Mesenchymal stem cell (in vitro differentiated cells and primary cell): Measurements from ENCODE around the gene BICRA.
"Not testable (repeated sequence)": the region's sequence is repeated elsewhere in the genome, so short reads cannot be mapped to it uniquely, and the experiment has no call there.

Experiments used
- DNase-seq: peaks from one replicate; pipeline ENCODE4 v3.0.0-alpha.2; 2013
- H2AFZ ChIP-seq: one replicate; pipeline ENCODE4 v1.6.1; 2013; ENCODE audit warnings: low read depth, mild to moderate bottlenecking, control low read depth, inconsistent platforms, low read length, moderate library complexity
- H2AK5ac ChIP-seq: 2 replicates; pipeline ENCODE4 v1.6.1; 2013; ENCODE audit warnings: low read length, moderate library complexity, mild to moderate bottlenecking, inconsistent platforms; ENCODE audit not compliant: severe bottlenecking
- H2BK120ac ChIP-seq: one replicate; pipeline ENCODE4 v1.6.1; 2013; ENCODE audit warnings: low read depth, mild to moderate bottlenecking, inconsistent platforms, low read length, moderate library complexity
- H2BK12ac ChIP-seq, 2 experiments: one replicate each; pipeline ENCODE4 v1.6.1; 2013; ENCODE audit warnings: inconsistent platforms in 2 of 2, low read length in 2 of 2, mild to moderate bottlenecking in 2 of 2, moderate library complexity in 2 of 2, control low read depth in 1 of 2
- H2BK15ac ChIP-seq: one replicate; pipeline ENCODE4 v1.6.1; 2013; ENCODE audit warnings: mild to moderate bottlenecking, low read depth, inconsistent platforms; ENCODE audit not compliant: poor library complexity, severe bottlenecking
- H2BK5ac ChIP-seq: 2 replicates; pipeline ENCODE4 v1.6.1; 2013; ENCODE audit warnings: low read depth, mild to moderate bottlenecking, low read length, control low read depth, inconsistent platforms; ENCODE audit not compliant: poor library complexity, severe bottlenecking
- H3K14ac ChIP-seq, 2 experiments: one replicate each; pipeline ENCODE4 v1.6.1; 2013; ENCODE audit warnings: inconsistent platforms in 2 of 2, low read length in 2 of 2, control low read depth in 1 of 2, mild to moderate bottlenecking in 1 of 2, moderate library complexity in 1 of 2
- H3K18ac ChIP-seq, 2 experiments: one replicate each; pipeline ENCODE4 v1.6.1; 2013; ENCODE audit warnings: inconsistent platforms in 2 of 2, low read length in 2 of 2, control low read depth in 1 of 2, low read depth in 1 of 2, mild to moderate bottlenecking in 1 of 2
- H3K23ac ChIP-seq, 2 experiments: one replicate each; pipeline ENCODE4 v1.6.1; 2013; ENCODE audit warnings: inconsistent platforms in 2 of 2, low read length in 2 of 2, mild to moderate bottlenecking in 2 of 2, moderate library complexity in 2 of 2, control low read depth in 1 of 2
- H3K27ac ChIP-seq: 2 replicates; pipeline ENCODE4 v1.5.1; 2013; ENCODE audit warnings: mild to moderate bottlenecking, moderate library complexity, low read length, control low read depth, inconsistent platforms; ENCODE audit not compliant: poor library complexity, severe bottlenecking
- H3K27me3 ChIP-seq, 2 experiments: 2 replicates each; pipeline versions ENCODE4 v1.6.1 to v1.7.0; 2013; ENCODE audit warnings: low read length in 2 of 2, mild to moderate bottlenecking in 2 of 2, moderate library complexity in 2 of 2, control low read depth in 1 of 2, inconsistent platforms in 1 of 2; ENCODE audit not compliant: control insufficient read depth in 1 of 2, insufficient read depth in 1 of 2
- H3K36me3 ChIP-seq, 2 experiments: 2 replicates each; pipeline versions ENCODE4 v1.6.1 to v1.7.0; 2013; ENCODE audit warnings: low read length in 2 of 2, control low read depth in 1 of 2, inconsistent platforms in 1 of 2, low read depth in 1 of 2, mild to moderate bottlenecking in 1 of 2; ENCODE audit not compliant: insufficient read depth in 2 of 2, control insufficient read depth in 1 of 2
- H3K4ac ChIP-seq, 2 experiments: one replicate each; pipeline ENCODE4 v1.6.1; 2013; ENCODE audit warnings: inconsistent platforms in 2 of 2, low read length in 2 of 2, mild to moderate bottlenecking in 2 of 2, moderate library complexity in 2 of 2, control low read depth in 1 of 2, low read depth in 1 of 2
- H3K4me1 ChIP-seq: 2 replicates; pipeline ENCODE4 v1.6.1; 2013; ENCODE audit warnings: low read depth, low read length, control low read depth; ENCODE audit not compliant: control insufficient read depth, insufficient read depth
- H3K4me2 ChIP-seq: 2 replicates; pipeline ENCODE4 v1.6.1; 2013; ENCODE audit warnings: low read length, mild to moderate bottlenecking, inconsistent platforms; ENCODE audit not compliant: poor library complexity, severe bottlenecking
- H3K4me3 ChIP-seq, 2 experiments: 2 replicates each; pipeline versions ENCODE4 v1.5.1 to v1.7.0; 2013; ENCODE audit warnings: low read length in 2 of 2, mild to moderate bottlenecking in 2 of 2, control low read depth in 1 of 2, low read depth in 1 of 2; ENCODE audit not compliant: insufficient read depth in 1 of 2
- H3K79me1 ChIP-seq: replicated peaks from 2 replicates; pipeline ENCODE4 v1.6.1; 2013; ENCODE audit warnings: mild to moderate bottlenecking, control low read depth, low read length, inconsistent platforms; ENCODE audit not compliant: poor library complexity, severe bottlenecking
- H3K9ac ChIP-seq: 2 replicates; pipeline ENCODE4 v1.7.0; 2013; ENCODE audit warnings: mild to moderate bottlenecking, low read length, moderate library complexity
- H3K9me3 ChIP-seq: 2 replicates; pipeline ENCODE4 v1.7.0; 2013; ENCODE audit warnings: mild to moderate bottlenecking, low read length; ENCODE audit not compliant: control insufficient read depth
- H4K8ac ChIP-seq: one replicate; pipeline ENCODE4 v1.6.1; 2013; ENCODE audit warnings: inconsistent platforms, mild to moderate bottlenecking, low read length, moderate library complexity
- H4K91ac ChIP-seq: one replicate; pipeline ENCODE4 v1.6.1; 2013; ENCODE audit warnings: mild to moderate bottlenecking, low read length, inconsistent platforms
- WGBS: methylation state at CpG from one replicate; pipeline ENCODE4 v1.1.7; 2013; ENCODE audit warnings: mixed read lengths; 5-methylcytosine and 5-hydroxymethylcytosine counted together

The BICRA gene

DNA sequence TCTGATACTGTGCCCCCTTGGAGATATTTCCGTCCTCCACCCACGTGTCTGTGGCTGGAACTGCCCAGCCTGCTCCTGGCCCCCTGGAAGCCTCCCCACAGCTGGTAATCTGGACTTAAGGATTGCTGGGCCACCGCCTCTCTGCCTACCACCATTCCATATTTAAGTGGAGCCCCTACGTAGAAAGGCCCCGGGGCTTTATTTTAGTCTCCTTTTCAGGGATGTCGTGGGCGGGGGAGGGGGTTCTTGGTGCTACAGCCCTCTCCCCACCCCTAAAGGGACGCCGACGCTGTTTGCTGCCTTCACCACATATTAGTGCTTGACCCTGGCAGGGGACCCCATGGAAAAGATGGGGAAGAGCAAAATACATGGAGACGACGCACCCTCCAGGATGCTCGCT lies 133.7 kb downstream of the BICRA start:
- Histone ChIP-seq H3K14ac (peak overlapping the region in 1 of 2 experiments; percentile 88), H3K4ac (peak overlapping the region; percentile 96), H3K36me3 (peaks cover 47 to 61% of the 10 kb centered on the region in 2 experiments), H3K9me3 (no peaks in the 10 kb centered on the region), H2AFZ (no peak overlapping the region), H3K4me1 (peaks cover 28% of the 10 kb centered on the region), H4K8ac (peak overlapping the region; percentile 95), H3K9ac (peak overlapping the region; percentile 93), H2AK5ac (peak overlapping the region; percentile 99), H3K4me2 (peak overlapping the region; percentile 59), H3K27me3 (no peaks in the 10 kb centered on the region), H2BK12ac (peak overlapping the region; percentile 75 to 79), H3K23ac (no peak overlapping the region), H4K91ac (peak overlapping the region; percentile 97), H3K79me1 (peaks cover 18% of the 10 kb centered on the region), H2BK5ac (peak overlapping the region; percentile 74), H2BK120ac (peak overlapping the region; percentile 93), H3K27ac (peak overlapping the region; percentile 92), H3K4me3 (no peak overlapping the region), H2BK15ac (peak overlapping the region; percentile 94), H3K18ac (peak overlapping the region; percentile 88 to 96)
- WGBS = 36% methylated on average over 8 of the region's 13 CpGs
- DNase-seq = peak; percentile 56

DNA sequence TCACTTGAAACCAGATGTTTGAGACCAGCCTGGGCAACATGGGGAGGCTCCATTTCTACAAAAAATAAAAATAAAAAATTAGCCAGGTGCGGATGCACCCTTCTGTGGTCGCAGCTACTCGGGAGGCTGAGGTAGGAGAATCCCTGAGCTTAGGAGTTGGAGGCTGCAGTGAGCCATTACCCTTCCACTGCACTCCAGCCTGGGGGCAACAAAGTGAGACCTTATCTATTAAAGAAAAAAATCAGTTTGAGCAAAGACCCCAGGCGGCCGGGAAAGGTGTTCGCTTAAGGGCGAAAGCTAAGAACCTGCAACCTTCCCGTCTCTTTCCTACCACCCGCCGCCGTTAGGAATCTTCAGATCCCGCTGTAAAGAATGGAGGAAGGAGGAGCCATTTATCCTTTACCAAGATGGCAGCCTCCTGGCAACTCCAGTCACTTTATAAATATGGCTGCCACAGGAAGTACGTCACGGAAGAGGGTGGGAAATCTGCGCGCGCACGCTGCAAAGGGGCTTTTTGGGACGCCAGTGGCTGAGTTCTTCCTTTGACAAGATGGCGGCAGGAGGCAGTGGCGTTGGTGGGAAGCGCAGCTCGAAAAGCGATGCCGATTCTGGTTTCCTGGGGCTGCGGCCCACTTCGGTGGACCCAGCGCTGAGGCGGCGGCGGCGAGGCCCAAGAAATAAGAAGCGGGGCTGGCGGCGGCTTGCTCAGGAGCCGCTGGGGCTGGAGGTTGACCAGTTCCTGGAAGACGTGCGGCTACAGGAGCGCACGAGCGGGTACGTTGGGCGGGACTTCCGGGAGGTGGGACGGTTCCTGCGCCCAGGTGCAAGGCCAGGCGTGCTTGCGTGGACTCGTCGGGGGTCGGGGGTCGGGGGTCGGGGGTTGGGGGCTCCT lies 136.3 kb downstream of the BICRA start, which contains the start of gene NOP53:
NOP53 (plus strand) TSS at position 537 of the 892 bp plus-strand sequence; CDS start at position 551, 14 bp downstream.
- peak within 1 kb of the TSS; percentile 96 for H4K8ac ChIP-seq
- H2AK5ac ChIP-seq = peak within 1 kb of the TSS; percentile 3
- H3K4ac ChIP-seq = peak within 1 kb of the TSS; percentile 80 to 90
- peak within 1 kb of the TSS; percentile 56 for H3K4me2 ChIP-seq
- H2AFZ ChIP-seq = peak within 1 kb of the TSS; percentile 59
- peak within 1 kb of the TSS; percentile 37 for H2BK15ac ChIP-seq
- no peaks in the 10 kb centered on the region for H3K27me3 ChIP-seq
- H3K4me1 ChIP-seq = peaks cover 30% of the 10 kb centered on the region
- H3K18ac ChIP-seq = peak within 1 kb of the TSS; percentile 86 to 95
- DNase-seq = peak; percentile 97
- H4K91ac ChIP-seq = peak within 1 kb of the TSS; percentile 94
- peaks cover 30% of the 10 kb centered on the region for H3K79me1 ChIP-seq
- no peaks in the 10 kb centered on the region for H3K9me3 ChIP-seq
- H3K9ac ChIP-seq = peak within 1 kb of the TSS; percentile 95
- H2BK5ac ChIP-seq = peak within 1 kb of the TSS; percentile 91
- peak within 1 kb of the TSS; percentile 80 for H3K27ac ChIP-seq
- H2BK120ac ChIP-seq = no peak within 1 kb of the TSS
- peak within 1 kb of the TSS; percentile 83 to 84 for H3K4me3 ChIP-seq
- H2BK12ac ChIP-seq = no peak within 1 kb of the TSS
- 7% methylated on average over 36 of the region's 53 CpGs for WGBS
- peaks cover 48 to 61% of the 10 kb centered on the region in 2 experiments for H3K36me3 ChIP-seq
- no peak within 1 kb of the TSS for H3K23ac ChIP-seq
- H3K14ac ChIP-seq = peak within 1 kb of the TSS in 1 of 2 experiments; percentile 63

DNA sequence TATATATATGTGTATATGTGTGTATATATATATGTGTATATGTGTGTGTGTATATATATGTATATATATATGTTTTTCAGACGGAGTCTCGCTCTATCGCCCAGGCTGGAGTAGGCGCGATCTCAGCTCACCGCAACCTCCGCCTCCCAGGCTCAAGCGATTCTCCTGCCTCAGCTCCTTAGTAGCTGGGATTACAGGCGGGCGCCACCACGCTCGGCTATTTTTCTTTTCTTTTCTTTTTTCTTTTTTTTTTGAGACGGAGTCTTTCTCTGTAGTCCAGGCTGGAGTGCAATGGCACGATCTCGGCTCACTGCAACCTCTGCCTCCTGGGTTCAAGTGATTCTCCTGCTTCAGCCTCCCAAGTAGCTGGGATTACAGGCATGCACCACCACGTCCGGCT lies 137.2 kb downstream of the BICRA start:
- 85% methylated on average over 17 of the region's 17 CpGs for WGBS
- peaks cover 35% of the 10 kb centered on the region for H3K79me1 ChIP-seq
- H3K9ac ChIP-seq = peak overlapping the region; percentile 95
- H3K23ac ChIP-seq, H2AFZ ChIP-seq, H2BK120ac ChIP-seq, H3K27me3 ChIP-seq, DNase-seq, H3K27ac ChIP-seq, H2BK12ac ChIP-seq, H4K8ac ChIP-seq, H3K18ac ChIP-seq, H4K91ac ChIP-seq, H2BK15ac ChIP-seq, H3K4ac ChIP-seq, H3K9me3 ChIP-seq, H2AK5ac ChIP-seq, H2BK5ac ChIP-seq, H3K14ac ChIP-seq: not testable (repeated sequence)
- peak overlapping the region; percentile 56 for H3K4me2 ChIP-seq
- H3K4me1 ChIP-seq = peaks cover 28% of the 10 kb centered on the region
- peak overlapping the region; percentile 44 to 83 for H3K4me3 ChIP-seq
- peaks cover 50 to 61% of the 10 kb centered on the region in 2 experiments for H3K36me3 ChIP-seq

DNA sequence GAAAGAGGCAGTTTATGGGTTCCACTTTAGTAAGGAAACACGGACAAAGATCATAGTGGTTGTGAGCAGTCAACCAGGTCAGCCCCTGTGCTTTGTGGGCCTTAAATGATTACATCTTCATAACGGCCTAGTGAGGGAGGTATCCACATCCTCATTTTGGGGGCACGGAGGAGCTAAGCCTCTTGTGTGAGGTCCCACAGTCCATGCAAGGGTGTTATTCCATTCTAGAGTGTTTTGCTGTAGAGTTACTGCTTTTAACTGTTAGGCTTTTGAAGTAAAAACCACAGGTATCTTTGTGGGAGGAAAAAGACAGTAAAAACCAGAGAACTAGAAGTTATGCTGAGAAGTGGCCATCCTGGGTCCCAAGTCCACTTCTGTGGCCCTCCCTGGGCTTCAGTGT lies 140.4 kb downstream of the BICRA start:
- no peak overlapping the region for H2BK15ac ChIP-seq
- H3K4me3 ChIP-seq = no peak overlapping the region
- H3K23ac ChIP-seq = no peak overlapping the region
- H3K79me1 ChIP-seq = peaks cover 50% of the 10 kb centered on the region
- H4K91ac ChIP-seq = no peak overlapping the region
- H2AK5ac ChIP-seq = no peak overlapping the region
- no peaks in the 10 kb centered on the region for H3K9me3 ChIP-seq
- H2BK12ac ChIP-seq = no peak overlapping the region
- no peak overlapping the region for H2BK120ac ChIP-seq
- DNase-seq = no peak
- H3K4me1 ChIP-seq = peaks cover 7% of the 10 kb centered on the region
- H3K14ac ChIP-seq = no peak overlapping the region
- H3K18ac ChIP-seq = no peak overlapping the region
- H2AFZ ChIP-seq = no peak overlapping the region
- WGBS = 97% methylated on average over 3 of the region's 3 CpGs
- no peak overlapping the region for H4K8ac ChIP-seq
- H3K27me3 ChIP-seq = no peaks in the 10 kb centered on the region
- H3K4ac ChIP-seq = no peak overlapping the region
- no peak overlapping the region for H3K4me2 ChIP-seq
- peaks cover 69 to 75% of the 10 kb centered on the region in 2 experiments for H3K36me3 ChIP-seq
- no peak overlapping the region for H2BK5ac ChIP-seq
- H3K27ac ChIP-seq = no peak overlapping the region
- H3K9ac ChIP-seq = no peak overlapping the region
